GM18507 (cell line): ENCODE data around the gene SEMA4D.
"Not testable (repeated sequence)": the region's sequence is repeated elsewhere in the genome, so short reads cannot be mapped to it uniquely, and the experiment has no call there.

Source experiments
- DNase-seq: peaks from one replicate; pipeline ENCODE4 v3.0.0; 2011; ENCODE audit warnings: low read depth; ENCODE audit not compliant: insufficient read length; ENCODE audit errors: extremely low spot score
- FAIRE-seq: peaks from 2 replicates; lab custom pipeline; 2011; peaks lifted over from hg19 to GRCh38; lab: Jason Lieb, UNC

The SEMA4D gene

DNA sequence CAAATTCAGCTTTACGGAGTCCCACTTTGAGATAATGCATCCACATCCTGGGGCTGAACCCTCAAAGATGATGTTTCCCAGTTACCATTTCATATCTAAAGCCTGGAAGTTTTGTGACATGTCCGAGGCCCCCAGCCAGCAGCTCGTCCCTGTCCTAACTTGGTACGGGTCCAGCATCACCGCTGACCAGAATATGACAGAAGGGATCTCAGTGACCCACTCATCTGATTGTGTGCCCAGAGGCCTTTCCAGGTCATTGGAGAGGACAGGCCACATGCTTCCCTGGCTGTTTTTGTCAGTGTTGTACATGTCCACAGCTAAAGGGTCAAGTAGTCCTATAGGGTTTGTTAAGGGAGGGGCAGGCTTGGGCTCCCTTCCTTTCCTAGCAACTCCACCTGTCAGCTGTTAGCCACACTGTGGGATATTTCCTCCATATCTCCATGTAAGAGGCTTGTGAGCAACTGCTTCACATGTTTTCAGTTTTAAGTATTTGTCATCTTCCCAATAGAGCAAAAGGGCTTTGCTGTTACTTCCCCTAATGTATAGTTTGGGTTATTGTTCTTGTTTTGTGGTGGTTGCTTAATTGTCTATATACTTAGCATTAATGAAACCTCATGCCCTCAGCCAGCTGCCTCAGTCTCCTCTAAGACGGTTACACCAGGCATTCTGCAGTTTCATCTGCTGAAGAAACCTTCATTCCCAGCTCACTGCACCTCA, 146.2 kb downstream of the SEMA4D start:
- FAIRE-seq (no peak), DNase-seq (no peak)

DNA sequence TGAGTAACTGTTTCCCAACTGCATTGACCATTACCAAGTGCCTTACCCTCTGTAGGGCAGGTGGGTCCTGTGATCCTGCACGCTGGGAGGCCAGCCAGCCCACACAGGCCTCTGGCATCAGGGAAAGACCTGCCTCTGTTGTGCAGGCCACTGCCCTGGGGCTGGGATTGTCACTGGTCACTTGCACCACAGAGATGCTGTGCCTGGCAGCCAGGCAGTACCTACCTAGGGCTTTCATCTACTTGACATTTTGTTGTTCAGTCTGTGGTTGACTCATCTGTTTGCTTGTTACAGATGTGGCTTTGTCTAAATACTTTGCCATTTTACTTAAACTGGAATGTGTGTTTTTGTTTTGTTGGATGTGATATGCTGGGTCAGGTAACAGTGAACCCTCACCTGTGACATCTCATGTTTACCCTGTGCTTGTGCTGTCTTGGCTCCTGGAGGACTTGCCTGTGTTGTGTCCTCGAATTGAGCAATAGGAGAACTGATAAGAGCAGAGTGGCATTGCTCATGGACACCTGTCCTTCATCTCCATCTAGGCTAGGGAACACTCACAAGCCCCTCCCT, 146.8 kb downstream of the SEMA4D start:
- DNase-seq (no peak), FAIRE-seq (no peak)

DNA sequence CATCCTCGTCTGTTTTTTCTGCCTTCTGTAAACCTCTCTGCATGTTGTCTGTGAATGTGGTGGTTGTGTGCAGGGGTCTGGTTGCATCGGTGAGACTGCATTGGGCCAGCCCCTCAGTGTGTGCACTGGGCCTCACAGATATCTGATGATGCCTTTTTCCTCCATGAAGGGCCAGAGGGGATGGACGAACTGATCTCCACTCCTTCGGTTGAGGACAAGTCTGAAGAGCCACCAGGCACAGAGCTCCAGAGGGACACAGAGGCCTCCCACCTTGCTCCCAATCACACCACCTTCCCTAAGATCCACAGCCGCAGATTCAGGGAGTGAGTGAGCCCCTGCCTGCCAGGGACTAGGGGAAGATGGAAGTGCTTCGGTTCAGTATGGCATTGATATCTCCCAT, 148.3 kb downstream of the SEMA4D start:
- no peak for FAIRE-seq

DNA sequence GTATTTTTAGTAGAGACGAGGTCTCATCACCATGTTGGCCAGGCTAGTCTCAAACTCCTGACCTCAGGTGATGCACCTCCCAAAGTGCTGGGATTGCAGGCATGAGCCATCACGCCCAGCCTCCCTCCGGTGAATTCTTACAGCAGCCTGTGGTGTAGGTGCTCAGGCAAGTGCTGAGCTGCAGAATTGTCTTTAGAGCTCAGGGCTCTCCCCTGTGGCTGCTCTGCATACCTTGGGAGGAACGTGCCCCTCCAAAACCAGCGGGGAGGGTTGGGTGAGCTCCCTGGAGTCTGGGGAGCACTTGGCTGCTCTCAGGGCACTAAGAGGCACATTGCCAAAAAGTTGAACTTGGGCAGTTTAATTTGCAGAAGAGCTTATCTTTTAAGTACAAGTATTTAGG, 150.3 kb downstream of the SEMA4D start:
- FAIRE-seq: no peak

More for the DNA sequence above, 148.3 kb downstream of the SEMA4D start:
- DNase-seq: no peak

DNA sequence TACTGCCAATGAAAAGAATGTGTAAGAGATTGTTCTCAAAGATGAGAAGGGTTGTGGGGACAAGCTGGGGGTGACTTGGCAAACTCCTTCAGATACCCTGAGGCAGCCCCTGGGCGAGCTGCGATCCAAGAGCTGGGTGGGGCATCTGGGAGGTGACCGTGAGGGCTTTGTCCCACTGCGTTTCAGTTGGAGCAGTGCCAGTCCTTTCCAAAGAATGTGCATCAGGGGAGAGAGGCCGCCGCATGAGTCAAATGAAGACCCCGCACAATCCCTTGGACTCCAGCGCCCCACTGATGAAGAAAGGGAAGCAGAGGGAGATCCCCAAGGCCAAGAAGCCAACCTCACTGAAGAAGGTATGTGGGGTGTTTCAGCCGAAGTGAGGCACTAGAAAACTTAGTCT, 151.2 kb downstream of the SEMA4D start:
- FAIRE-seq (no peak), DNase-seq (no peak)

More for the DNA sequence above, 150.3 kb downstream of the SEMA4D start:
- no peak for DNase-seq

DNA sequence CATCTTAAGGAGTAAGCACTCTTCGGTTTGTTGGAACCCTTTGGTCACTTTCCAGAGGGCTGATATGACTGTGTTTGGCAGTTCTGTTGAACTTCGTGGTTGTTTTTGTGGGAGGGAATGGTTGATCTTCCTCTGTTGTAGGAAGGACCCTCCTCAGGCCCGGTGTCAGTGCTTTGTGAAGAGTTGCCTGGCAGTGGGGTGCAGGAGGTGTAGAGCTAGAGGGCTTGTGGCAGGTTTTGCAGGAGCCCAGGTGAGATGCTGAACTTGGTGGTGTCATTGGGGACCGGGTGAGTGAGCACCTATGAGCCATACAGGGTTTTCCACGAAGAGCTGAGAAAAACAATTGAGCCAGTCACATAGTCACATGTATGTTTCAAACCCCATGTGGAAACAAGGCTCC, 152.4 kb downstream of the SEMA4D start:
- FAIRE-seq (no peak), DNase-seq (no peak)

DNA sequence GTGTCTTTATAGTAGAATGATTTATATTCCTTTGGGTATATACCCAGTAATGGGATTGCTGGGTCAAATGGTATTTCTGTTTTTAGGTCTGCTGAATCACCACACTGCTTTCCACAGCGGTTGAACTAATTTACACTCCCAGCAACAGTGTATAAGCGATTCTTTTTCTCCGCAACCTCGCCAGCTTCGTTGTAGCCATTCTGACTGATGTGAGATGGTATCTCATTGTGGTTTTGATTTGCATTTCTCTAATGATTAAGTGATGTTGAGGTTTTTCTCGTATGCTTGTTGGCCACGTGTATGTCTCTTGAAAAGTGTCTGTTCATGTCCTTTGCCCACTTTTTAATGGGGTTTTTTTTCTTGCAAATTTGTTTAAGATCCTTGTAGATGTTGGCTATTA, 154.1 kb downstream of the SEMA4D start:
- FAIRE-seq, DNase-seq: not testable (repeated sequence)

DNA sequence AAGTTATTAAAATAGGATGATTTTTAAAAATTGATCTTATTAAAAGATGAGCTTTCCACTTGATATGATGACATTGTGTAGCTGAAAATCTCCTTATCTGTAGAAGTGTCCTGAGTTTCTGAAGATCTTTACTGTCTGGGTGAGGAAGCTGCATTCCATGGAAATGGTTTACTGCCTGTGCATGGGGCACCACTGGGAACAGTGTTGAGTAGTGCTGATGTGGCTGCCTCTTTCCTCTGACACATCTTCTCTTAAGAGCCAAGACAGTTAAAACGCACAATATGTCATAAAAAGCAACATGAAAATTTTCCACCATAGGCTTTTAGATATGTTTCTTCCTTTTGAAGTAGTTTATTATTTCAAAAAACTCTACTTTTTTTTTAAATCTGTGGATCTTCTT, 155.0 kb downstream of the SEMA4D start:
- FAIRE-seq: no peak
- no peak for DNase-seq

DNA sequence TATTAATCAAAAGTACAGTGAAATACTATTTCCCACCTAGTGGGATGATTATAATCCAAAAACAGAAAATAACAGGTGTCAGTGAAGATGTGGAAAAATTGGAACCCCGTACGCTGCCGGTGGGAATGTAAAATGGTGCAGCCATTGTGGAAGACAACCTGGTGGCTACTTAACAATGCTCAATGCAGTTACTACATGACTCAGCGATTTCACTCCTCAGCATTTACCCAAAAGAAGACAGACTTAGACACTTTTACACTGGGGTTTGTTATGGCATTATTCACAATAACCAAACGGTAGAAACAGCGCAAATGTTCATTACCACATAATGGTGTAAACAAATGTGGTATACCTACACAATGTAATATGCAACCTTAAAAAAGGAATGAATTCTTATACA, 155.7 kb downstream of the SEMA4D start:
- DNase-seq (no peak), FAIRE-seq (no peak)

DNA sequence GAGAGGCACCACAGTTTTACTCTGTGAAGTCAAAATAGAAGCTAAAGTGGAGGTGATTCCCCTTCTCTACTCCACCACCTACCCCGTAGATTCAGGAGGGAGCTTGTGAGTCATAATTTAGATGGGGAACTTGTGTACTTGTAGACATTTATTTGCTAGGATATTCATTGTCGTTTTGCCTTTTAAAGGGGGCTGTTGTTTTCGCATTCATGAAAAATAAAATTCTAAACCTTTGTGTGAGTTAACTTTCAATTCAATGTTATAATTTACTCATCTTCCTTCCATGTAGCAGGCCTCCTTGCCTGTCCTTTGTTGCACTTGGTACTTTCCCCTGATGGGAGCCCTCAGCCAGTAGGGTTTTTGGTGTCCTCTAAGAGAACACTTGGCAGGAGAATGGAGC, 157.6 kb downstream of the SEMA4D start:
- DNase-seq: no peak
- FAIRE-seq: peak; percentile 68

DNA sequence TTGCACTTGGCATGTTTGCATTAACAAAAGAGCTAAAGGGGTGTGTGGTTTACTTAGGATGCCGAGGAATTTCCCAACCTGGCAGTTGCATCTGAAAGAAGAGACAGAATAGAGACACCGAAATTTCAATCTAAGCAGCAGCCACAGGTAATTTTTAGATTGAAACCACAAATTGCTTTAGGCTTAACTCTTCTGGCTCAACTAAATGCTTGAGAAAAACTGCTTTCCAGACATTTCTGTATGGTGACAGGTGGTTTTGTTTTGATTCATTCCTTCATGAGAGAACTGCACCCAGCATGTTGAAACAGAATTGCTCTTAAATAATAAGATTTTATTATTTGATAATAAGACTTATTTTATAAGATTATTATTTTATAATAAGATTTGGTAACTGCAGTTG, 158.1 kb downstream of the SEMA4D start:
- FAIRE-seq (peak; percentile 76), DNase-seq (no peak)

DNA sequence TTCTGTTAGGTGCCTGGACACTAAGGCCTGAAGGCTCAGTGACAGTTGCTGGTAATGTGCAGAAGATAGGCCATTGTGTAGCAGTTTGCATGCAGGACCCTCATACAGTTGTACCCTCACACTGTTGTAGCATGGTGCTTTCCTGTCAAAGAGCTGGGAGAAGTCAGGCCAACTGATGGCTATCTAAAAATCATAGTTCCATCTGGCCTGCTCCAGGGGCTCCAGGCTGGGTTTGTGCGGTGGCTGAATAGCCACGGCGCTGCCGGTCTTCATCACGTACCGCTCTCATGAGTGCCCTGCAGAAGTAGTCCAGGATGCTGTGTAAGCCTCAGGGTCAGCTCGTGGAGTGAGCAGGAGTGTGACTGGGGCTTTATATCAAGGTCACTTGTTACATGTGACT, 167.4 kb downstream of the SEMA4D start:
- FAIRE-seq: no peak
- no peak for DNase-seq

DNA sequence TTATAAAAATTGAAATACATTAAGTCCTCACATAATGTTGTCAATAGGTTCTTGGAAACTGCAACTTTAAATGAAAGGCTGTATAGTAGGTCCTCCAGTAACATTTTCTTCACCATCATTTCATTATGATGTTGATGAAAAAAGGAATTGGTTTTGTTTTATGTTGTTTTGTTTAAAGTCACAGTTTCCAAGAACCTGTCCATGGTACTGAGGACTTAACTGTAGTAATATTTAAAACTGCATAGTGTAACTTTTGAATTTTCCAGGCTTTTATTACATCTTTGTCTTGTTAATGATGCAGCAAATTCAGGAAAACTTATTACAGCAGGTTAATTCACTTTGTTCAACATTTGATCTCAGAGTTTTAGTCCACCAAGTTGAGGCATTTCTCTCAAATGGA, 168.0 kb downstream of the SEMA4D start:
- DNase-seq (no peak), FAIRE-seq (no peak)

DNA sequence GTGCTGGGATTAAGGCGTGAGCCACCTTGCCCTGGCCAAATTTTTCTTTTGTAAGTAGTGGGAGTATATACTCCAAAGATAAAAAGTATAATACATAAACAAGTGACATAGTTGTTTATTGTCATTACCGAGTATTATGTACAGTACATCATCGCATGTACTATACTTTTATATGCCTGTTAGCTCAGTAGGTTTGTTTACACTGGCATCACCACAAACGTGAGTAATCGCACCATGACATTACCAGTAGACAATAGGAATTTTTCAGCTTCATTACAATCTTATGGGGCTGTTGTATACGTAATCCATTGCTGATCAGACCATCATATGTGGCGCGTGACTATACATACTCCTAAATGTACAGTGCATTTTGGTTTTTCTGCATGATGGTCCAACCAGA, 169.8 kb downstream of the SEMA4D start:
- FAIRE-seq: no peak

DNA sequence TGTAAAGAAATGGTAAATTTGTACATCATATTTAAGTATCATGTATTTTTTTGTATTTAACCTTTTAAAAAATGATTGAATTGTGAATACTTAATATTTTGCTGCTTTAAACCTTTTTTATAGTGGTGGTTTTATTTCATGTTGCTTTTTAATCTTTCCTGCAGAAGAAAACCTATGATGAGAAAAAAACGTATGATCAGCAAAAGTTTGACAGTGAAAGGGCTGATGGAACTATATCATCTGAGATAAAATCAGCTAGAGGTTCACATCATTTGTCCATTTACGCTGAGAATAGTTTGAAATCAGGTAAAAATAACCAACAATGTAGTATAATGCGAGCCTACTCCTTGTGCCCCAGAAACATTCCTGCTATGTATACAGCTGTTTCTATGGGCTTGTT, 172.2 kb downstream of the SEMA4D start:
- peak; percentile 35 for FAIRE-seq
- no peak for DNase-seq

More for the DNA sequence above, 169.8 kb downstream of the SEMA4D start:
- DNase-seq: no peak

DNA sequence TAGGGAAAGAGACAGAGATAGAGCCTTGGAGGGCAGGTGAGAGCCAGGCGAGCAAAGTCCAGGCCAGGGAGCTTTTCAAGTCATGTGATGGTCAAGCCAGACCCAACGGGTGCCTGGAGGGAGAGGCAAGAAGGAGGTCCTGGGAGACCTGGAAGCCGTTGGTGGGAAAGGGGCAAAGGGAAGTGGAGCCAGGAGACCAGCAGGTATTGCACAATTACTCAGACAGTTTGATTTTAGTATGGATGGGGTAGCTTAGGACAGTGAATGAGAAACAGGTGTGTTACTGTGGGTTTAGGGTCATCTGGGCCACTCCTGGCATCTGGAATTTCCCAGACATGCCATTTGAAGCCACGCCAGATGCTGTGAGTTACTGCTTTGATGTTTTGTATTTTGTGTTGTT, 174.5 kb downstream of the SEMA4D start:
- no peak for FAIRE-seq

DNA sequence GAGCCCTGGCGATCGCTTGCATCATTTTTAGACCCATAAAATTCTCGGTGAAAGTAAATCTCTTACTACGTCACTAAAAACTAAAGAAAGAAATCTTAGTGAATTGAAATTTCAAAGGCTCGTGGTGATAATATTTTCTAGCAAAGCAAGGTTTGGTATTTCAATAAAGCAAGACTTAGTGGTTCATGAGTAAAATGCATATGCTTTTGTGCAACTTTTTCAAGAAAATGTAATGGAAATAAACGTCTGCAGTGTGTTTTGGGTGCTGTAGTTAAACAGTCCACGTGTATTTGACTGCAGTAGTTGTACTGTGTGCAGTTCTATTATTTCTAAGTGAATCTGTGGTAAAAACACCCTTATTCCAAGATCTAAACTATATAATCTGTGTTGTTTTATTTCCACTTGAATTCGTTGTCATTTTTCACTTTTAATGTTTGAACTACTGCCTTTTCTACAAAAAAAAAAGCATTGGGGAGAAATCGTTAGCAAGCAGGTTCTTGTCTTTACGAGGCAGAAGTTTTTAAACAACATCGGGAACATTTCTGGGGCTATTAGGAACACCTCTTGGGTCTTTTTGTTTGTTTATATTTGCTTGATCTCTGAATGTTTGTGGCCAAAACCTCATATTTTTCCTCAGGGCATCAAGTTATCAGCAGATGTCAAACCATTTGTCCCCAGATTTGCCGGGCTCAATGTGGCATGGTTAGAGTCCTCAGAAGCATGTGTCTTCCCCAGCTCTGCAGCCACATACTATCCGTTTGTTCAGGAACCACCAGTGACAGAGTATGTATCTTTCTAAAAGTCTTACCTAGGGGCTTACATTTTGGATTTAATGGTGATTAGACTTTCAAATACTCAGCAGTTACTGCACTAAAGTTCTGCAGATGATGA, 178.7 kb downstream of the SEMA4D start:
- FAIRE-seq: peak; percentile 26
- DNase-seq: no peak

More for the DNA sequence above, 174.5 kb downstream of the SEMA4D start:
- no peak for DNase-seq

DNA sequence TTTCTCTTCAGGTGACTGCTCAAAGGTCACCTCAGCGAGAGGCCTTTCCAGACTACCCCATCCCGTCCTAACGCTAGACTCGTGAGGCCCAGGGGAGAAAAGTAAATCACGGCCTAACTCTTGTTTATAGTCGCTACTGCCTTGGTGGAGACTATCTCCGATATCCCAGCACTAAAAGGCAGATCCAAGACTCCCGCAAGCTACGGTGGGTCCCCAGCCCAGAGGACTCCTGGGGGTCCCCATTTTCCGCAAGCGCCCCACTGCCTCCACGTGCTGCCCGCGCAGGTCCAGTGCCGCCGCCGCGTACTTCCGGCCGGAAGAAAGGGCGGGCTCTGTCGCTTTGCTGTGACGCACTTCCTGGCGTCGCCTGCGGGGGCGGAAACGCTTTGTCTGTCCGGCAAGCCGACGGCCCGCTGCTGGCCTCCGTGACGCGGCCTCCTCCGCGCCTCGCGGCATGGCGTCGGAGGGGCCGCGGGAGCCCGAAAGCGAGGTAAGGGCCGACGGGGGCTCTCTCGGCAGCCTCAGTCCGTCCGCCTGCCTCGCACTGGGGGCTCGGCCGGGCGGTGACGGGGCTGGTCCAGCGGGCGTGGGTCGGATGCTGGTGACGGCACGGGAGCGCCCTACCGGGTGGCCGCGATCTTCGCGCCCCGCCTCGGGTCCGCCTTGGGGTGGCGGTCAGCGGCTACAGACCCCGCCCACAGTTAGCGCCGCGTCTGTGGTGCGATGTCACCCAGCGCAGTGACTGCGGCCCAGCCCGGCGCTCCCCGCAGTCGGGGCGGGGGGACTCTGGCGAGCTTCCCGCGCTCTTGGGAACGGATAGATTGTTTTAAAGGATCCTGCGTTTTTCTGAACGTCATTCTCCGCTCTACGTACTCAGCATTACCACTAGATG, 179.5 kb downstream of the SEMA4D start, which contains the start of gene SECISBP2:
Gene SECISBP2, plus strand, starts transcription at position 378 of the 892 bp plus-strand sequence. Its CDS starts 77 bp downstream, at position 455.
- FAIRE-seq: peak; percentile 94
- DNase-seq: peak; percentile 75

DNA sequence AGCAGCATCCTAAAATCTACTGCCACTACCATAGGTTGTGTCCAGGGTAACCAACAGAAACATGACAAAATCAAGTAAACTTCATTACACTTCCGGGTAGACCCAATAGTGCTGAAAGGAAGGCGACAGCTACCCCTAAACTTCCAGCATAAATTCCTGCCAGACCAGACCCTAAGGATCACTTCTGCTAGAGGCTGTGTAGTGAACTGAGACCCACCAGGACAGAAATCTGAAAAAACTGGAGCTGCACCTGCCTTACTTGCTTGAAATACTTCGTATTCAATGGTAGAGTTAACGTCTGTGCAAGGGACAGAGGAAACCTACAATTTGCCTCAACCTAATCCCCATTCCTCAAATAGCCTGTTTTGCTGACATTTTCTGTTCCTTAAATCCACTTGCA, 180.6 kb downstream of the SEMA4D start:
- no peak for FAIRE-seq
- no peak for DNase-seq
